GM12878 (cell line): ENCODE results near the gene LSM14B. TPM values are rescaled to one million over a fixed set of nuclear protein-coding genes. Genes with fewer than 3 reads are reported as not detected.

Source experiments
- ATAC-seq: fragments of 200-7000 bp; cut with Tn5 transposase; 3 replicates; pipeline ENCODE4 v1.9.1; 2020; ENCODE audit warnings: mild to moderate bottlenecking, moderate library complexity
- BruUV-seq: library from RNA; stranded (reverse); fragments of 400-500 nt; replicated peaks from 2 replicates; lab custom pipeline; 2021; lab: Mats Ljungman, UMichigan
- CTCF ChIA-PET: fragments of 300-600 bp; sonication (Branson Sonifier 250); formaldehyde crosslinking; extraction: SDS; loops from one replicate; lab custom pipeline; 2021; ENCODE audit warnings: inconsistent platforms; lab: Yijun Ruan, JAX
- POLR2A ChIA-PET: fragments of 350-600 bp; formaldehyde crosslinking; extraction: SDS; loops from one replicate; lab custom pipeline; 2021; ENCODE audit warnings: inconsistent platforms; lab: Charles Lee
- RAD21 ChIA-PET: fragments of 300-600 bp; sonication (Branson Sonifier 250); formaldehyde crosslinking; loops from one replicate; lab custom pipeline; 2023; ENCODE audit warnings: antibody characterized with exemption; ENCODE audit not compliant: unreplicated experiment; lab: Charles Lee
- SMC1A ChIA-PET: fragments of 300-600 bp; sonication (Branson Sonifier 250); formaldehyde crosslinking; loops from one replicate; lab custom pipeline; 2023; ENCODE audit not compliant: unreplicated experiment, uncharacterized antibody; lab: Charles Lee
- DNase-seq: peaks from one replicate; pipeline ENCODE4 v3.0.0-alpha.2; 2011; ENCODE audit warnings: low read depth, low spot score
- FAIRE-seq: peaks from 3 replicates; lab custom pipeline; 2011; peaks lifted over from hg19 to GRCh38; lab: Jason Lieb, UNC
- H2AFZ ChIP-seq: 2 replicates; pipeline ENCODE4 v1.6.0; 2011; ENCODE audit warnings: low read depth, low read length, control low read depth; ENCODE audit not compliant: control insufficient read depth
- H3K27ac ChIP-seq: 2 replicates; pipeline ENCODE4 v1.5.1; 2011; ENCODE audit warnings: control low read depth; ENCODE audit not compliant: control insufficient read depth, insufficient read depth
- H3K27me3 ChIP-seq, 2 experiments: replicated peaks in 1 of 2; 2 replicates each; pipeline versions ENCODE4 v1.6.0 to v1.6.1; 2011; ENCODE audit warnings: low read length in 1 of 2; ENCODE audit not compliant: control insufficient read depth in 2 of 2, insufficient read depth in 2 of 2
- H3K36me3 ChIP-seq, 2 experiments: 2 replicates each; pipeline ENCODE4 v1.5.1; 2011; ENCODE audit warnings: low read length in 1 of 2; ENCODE audit not compliant: control insufficient read depth in 2 of 2, insufficient read depth in 2 of 2
- H3K4me1 ChIP-seq: 2 replicates; pipeline ENCODE4 v1.6.1; 2011; ENCODE audit warnings: mild to moderate bottlenecking, low read length, moderate library complexity, mixed read lengths; ENCODE audit not compliant: control insufficient read depth, insufficient read depth
- H3K4me2 ChIP-seq: 2 replicates; pipeline ENCODE4 v1.6.0; 2011; ENCODE audit warnings: control low read depth; ENCODE audit not compliant: control insufficient read depth, insufficient read depth
- H3K4me3 ChIP-seq: fragments of 200-600 bp; sonication (generic); 2 replicates; pipeline ENCODE4 v1.5.1; 2016
- H3K79me2 ChIP-seq: 2 replicates; pipeline ENCODE4 v1.6.0; 2011; ENCODE audit warnings: low read length; ENCODE audit not compliant: control insufficient read depth, insufficient read depth
- H3K9ac ChIP-seq: 2 replicates; pipeline ENCODE4 v1.8.0; 2011; ENCODE audit warnings: low read length, control low read depth, mixed read lengths; ENCODE audit not compliant: control insufficient read depth, insufficient read depth
- H3K9me3 ChIP-seq: replicated peaks from 3 replicates; pipeline ENCODE4 v1.5.1; 2011; ENCODE audit warnings: mild to moderate bottlenecking, low read length; ENCODE audit not compliant: control insufficient read depth, insufficient read depth
- H4K20me1 ChIP-seq: 2 replicates; pipeline ENCODE4 v1.6.0; 2011; ENCODE audit not compliant: control insufficient read depth, insufficient read depth
- BMI1 ChIP-seq: fragments of 450-650 bp; IDR thresholded peaks from 2 replicates; pipeline ENCODE4 v1.6.1; 2016; ENCODE audit warnings: mild to moderate bottlenecking, moderate library complexity, borderline replicate concordance
- CBX5 ChIP-seq: sonication (generic); IDR thresholded peaks from 2 replicates; pipeline ENCODE4 v1.6.1; 2016; ENCODE audit warnings: low read depth, moderate library complexity, mild to moderate bottlenecking, inconsistent platforms
- FOS ChIP-seq: IDR thresholded peaks from 3 replicates; pipeline ENCODE4 v1.6.1; 2011; ENCODE audit warnings: borderline replicate concordance; ENCODE audit not compliant: insufficient read length; ENCODE audit errors: extremely low read depth
- JUND ChIP-seq: IDR thresholded peaks from 2 replicates; pipeline ENCODE4 v1.6.1; 2012; ENCODE audit warnings: low read depth, mild to moderate bottlenecking, low read length, improper control_type of control experiment, moderate library complexity
- NFYB ChIP-seq: IDR thresholded peaks from 2 replicates; pipeline ENCODE4 v1.6.1; 2011; ENCODE audit warnings: low read depth, mild to moderate bottlenecking, low read length, improper control_type of control experiment, moderate library complexity; ENCODE audit not compliant: insufficient read depth
- POLR2AphosphoS5 ChIP-seq: IDR thresholded peaks from 2 replicates; pipeline ENCODE4 v1.6.1; 2011; ENCODE audit warnings: mild to moderate bottlenecking, low read length, inconsistent platforms
- STAT3 ChIP-seq: IDR thresholded peaks from 2 replicates; pipeline ENCODE4 v1.6.1; 2011; ENCODE audit warnings: low read depth, low read length, improper control_type of control experiment
- TAF1 ChIP-seq: IDR thresholded peaks from 2 replicates; pipeline ENCODE4 v1.6.1; 2011; ENCODE audit warnings: mild to moderate bottlenecking, low read depth, low read length, borderline replicate concordance
- YY1 ChIP-seq: IDR thresholded peaks from 2 replicates; pipeline ENCODE4 v1.6.1; 2011; ENCODE audit warnings: low read depth, mild to moderate bottlenecking, low read length
- ZNF207 ChIP-seq: fragments of 450-650 bp; IDR thresholded peaks from 2 replicates; pipeline ENCODE4 v1.6.1; 2014; ENCODE audit warnings: antibody characterized with exemption, mild to moderate bottlenecking, borderline replicate concordance
- WGBS: methylation state at CpG from one replicate; pipeline ENCODE4 v1.1.6; 2016; ENCODE audit warnings: low lambda C conversion rate; ENCODE audit not compliant: insufficient replicate concordance, insufficient coverage; ENCODE audit errors: missing lambda C conversion rate; 5-methylcytosine and 5-hydroxymethylcytosine counted together
- in situ Hi-C: fragments of 300-500 bp; cut with MboI; formaldehyde crosslinking; loops from 9 replicates; pipeline ENCODE4 v1.14.3; 2018; ENCODE audit warnings: mixed read lengths
- intact Hi-C: fragments of 100-400 bp; cut with micrococcal nuclease; formaldehyde crosslinking; loops from one replicate; pipeline ENCODE4 v1.14.2; 2022; ENCODE audit not compliant: unreplicated experiment
- polyA plus RNA-seq, 11 experiments: library from polyadenylated mRNA; depleted of rRNA in 4 of 11; unstranded in 6 of 11; stranded (reverse) in 5 of 11; fragments of >200 nt; fragmentation: Nextera tagmentation in 4 of 11; fragmentation: Illumina TruSeq in 1 of 11; extraction: Ambion mirVana in 4 of 11; extraction: Trizol in 1 of 11; gene quantifications; 1 replicate in 1 of 11; 2 replicates in 10 of 11; pipeline versions ENCODE4 v1.2.1 to v1.2.3, GENCODE V29; 2011 to 2016; ENCODE audit warnings: inconsistent platforms in 2 of 11, missing spikeins in 2 of 11, low read depth in 1 of 11
- total RNA-seq, 4 experiments: library from RNA; depleted of rRNA in 3 of 4; stranded (reverse); fragments of >200 nt in 3 of 4; fragmentation: Illumina TruSeq in 1 of 4; extraction: Trizol in 1 of 4; gene quantifications; 2 replicates each; pipeline versions ENCODE4 v1.2.1 to v1.2.3, GENCODE V29; 2013 to 2021
- TF ChIP-seq, protein P1 (sequence below): fragments of 450-650 bp; IDR thresholded peaks from 2 replicates; pipeline ENCODE4 v1.6.1; 2018; ENCODE audit warnings: borderline replicate concordance, mild to moderate bottlenecking; ENCODE audit not compliant: partially characterized antibody
- TF ChIP-seq, protein P2 (sequence below): fragments of 450-650 bp; IDR thresholded peaks from 2 replicates; pipeline ENCODE4 v1.6.1; 2017; ENCODE audit warnings: mild to moderate bottlenecking
- TF ChIP-seq, protein P3 (sequence below): fragments of 450-650 bp; conservative IDR thresholded peaks from 2 replicates; pipeline ENCODE4 v1.6.1; 2017; ENCODE audit warnings: mild to moderate bottlenecking, moderate library complexity

The LSM14B gene
- total and polyA plus RNA-seq, 10 of the 15 experiments (the other 5 are each of a cell fraction or from before 2014, with no cell fraction given), result 0.56 to 34.3 (median 15.6) TPM

DNA sequence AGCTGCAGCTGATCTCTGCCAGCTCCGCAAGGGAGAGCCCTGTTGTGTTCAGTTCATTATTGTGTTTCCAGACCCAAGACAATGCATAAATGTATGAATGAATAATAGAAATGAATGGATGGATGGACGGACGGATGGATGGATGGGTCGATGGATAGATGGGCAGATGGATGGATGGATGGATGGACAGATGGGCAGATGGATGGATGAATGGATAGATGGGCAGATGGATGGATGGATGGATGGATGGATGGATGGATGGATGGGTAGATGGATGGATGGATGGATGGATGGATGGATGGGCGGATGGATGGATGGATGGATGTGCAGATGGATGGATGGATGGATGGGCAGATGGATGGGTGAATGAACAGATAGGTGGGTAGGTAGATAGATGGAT lies 16.7 kb upstream of the LSM14B start:
- H3K9ac ChIP-seq, result no peak overlapping the region
- in situ Hi-C loops, result no loop called here
- peaks cover 12% of the 10 kb centered on the region; the same call in 1 of the 3 replicates for H3K9me3 ChIP-seq
- no peak overlapping the region for H3K27ac ChIP-seq
- no TSS peak for BruUV-seq
- H4K20me1 ChIP-seq, result no peaks in the 10 kb centered on the region
- H3K79me2 ChIP-seq, result no peaks in the 10 kb centered on the region
- no peak overlapping the region for H3K4me2 ChIP-seq
- ChIA-PET CTCF (no interaction called here), POLR2A (no interaction called here), SMC1A (no interaction called here), RAD21 (no interaction called here)
- H3K4me1 ChIP-seq, result no peaks in the 10 kb centered on the region
- ATAC-seq (no peak), FAIRE-seq (no peak), DNase-seq (no peak)
- no peaks in the 10 kb centered on the region for H3K36me3 ChIP-seq
- H3K27me3 ChIP-seq, result no peaks in the 10 kb centered on the region
- no peak for TF ChIP-seq ZNF207
- no peak for TF ChIP-seq BMI1
- TF ChIP-seq, protein P1, sequence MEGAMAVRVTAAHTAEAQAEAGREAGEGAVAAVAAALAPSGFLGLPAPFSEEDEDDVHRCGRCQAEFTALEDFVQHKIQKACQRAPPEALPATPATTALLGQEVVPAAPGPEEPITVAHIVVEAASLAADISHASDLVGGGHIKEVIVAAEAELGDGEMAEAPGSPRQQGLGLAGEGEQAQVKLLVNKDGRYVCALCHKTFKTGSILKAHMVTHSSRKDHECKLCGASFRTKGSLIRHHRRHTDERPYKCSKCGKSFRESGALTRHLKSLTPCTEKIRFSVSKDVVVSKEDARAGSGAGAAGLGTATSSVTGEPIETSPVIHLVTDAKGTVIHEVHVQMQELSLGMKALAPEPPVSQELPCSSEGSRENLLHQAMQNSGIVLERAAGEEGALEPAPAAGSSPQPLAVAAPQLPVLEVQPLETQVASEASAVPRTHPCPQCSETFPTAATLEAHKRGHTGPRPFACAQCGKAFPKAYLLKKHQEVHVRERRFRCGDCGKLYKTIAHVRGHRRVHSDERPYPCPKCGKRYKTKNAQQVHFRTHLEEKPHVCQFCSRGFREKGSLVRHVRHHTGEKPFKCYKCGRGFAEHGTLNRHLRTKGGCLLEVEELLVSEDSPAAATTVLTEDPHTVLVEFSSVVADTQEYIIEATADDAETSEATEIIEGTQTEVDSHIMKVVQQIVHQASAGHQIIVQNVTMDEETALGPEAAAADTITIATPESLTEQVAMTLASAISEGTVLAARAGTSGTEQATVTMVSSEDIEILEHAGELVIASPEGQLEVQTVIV, result no peak
- no peak for TF ChIP-seq TAF1
- TF ChIP-seq NFYB, result no peak
- TF ChIP-seq, protein P2, sequence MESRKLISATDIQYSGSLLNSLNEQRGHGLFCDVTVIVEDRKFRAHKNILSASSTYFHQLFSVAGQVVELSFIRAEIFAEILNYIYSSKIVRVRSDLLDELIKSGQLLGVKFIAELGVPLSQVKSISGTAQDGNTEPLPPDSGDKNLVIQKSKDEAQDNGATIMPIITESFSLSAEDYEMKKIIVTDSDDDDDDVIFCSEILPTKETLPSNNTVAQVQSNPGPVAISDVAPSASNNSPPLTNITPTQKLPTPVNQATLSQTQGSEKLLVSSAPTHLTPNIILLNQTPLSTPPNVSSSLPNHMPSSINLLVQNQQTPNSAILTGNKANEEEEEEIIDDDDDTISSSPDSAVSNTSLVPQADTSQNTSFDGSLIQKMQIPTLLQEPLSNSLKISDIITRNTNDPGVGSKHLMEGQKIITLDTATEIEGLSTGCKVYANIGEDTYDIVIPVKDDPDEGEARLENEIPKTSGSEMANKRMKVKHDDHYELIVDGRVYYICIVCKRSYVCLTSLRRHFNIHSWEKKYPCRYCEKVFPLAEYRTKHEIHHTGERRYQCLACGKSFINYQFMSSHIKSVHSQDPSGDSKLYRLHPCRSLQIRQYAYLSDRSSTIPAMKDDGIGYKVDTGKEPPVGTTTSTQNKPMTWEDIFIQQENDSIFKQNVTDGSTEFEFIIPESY, result no peak
- no peak for TF ChIP-seq FOS
- TF ChIP-seq YY1, result no peak
- TF ChIP-seq STAT3, result no peak
- TF ChIP-seq JUND, result no peak
- no peak for TF ChIP-seq CBX5
- no peak for TF ChIP-seq POLR2AphosphoS5
- TF ChIP-seq, protein P3, sequence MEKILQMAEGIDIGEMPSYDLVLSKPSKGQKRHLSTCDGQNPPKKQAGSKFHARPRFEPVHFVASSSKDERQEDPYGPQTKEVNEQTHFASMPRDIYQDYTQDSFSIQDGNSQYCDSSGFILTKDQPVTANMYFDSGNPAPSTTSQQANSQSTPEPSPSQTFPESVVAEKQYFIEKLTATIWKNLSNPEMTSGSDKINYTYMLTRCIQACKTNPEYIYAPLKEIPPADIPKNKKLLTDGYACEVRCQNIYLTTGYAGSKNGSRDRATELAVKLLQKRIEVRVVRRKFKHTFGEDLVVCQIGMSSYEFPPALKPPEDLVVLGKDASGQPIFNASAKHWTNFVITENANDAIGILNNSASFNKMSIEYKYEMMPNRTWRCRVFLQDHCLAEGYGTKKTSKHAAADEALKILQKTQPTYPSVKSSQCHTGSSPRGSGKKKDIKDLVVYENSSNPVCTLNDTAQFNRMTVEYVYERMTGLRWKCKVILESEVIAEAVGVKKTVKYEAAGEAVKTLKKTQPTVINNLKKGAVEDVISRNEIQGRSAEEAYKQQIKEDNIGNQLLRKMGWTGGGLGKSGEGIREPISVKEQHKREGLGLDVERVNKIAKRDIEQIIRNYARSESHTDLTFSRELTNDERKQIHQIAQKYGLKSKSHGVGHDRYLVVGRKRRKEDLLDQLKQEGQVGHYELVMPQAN, result no peak
- WGBS, result 45% methylated on average over 5 of the region's 5 CpGs
- intact Hi-C loops, result no loop called here
- H2AFZ ChIP-seq, result no peak overlapping the region
- no peak overlapping the region for H3K4me3 ChIP-seq
